Fibroblast of the aortic adventitia (primary cell): ENCODE measurements around the gene ZKSCAN8. TPM values are rescaled to one million over a fixed set of nuclear protein-coding genes. Genes with fewer than 3 reads are reported as not detected.

Experiments used
- DNase-seq: peaks from one replicate; pipeline ENCODE4 v3.0.0-alpha.2; 2010; ENCODE audit warnings: low read depth
- H3K4me3 ChIP-seq: 2 replicates; pipeline ENCODE4 v1.5.1; 2011; ENCODE audit warnings: low read depth, mild to moderate bottlenecking, control low read depth, low read length, moderate library complexity
- total RNA-seq: library from RNA; depleted of rRNA; stranded (reverse); fragments of >200 nt; gene quantifications from 2 replicates; pipeline ENCODE4 v1.2.3, GENCODE V29; 2012; ENCODE audit warnings: low replicate concordance
- TF ChIP-seq, protein P1 (sequence below): IDR thresholded peaks from 2 replicates; pipeline ENCODE4 v1.5.1; 2011; ENCODE audit warnings: mild to moderate bottlenecking, low read length, control low read depth, inconsistent platforms; ENCODE audit not compliant: insufficient read depth

Gene ZKSCAN8
- total RNA-seq, 1 donor, result 21.2 TPM

DNA sequence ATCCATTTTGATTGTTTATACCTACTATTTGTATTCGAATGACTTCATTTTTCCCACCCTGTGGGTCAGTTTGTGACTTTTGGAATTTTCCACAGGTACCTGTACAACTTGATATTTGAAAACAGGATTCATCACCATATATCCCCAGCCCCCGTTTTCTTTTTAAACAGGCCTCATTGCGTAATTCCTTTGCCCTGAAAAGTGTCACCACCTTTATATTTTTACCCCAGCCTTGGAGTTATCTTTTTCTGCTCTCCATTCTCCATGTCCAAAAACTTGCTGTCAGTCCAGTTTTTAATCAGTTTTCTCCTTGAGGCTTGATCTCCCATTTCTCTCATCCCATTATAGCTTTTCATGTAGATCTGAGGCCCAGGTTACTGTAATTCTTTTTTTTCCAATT, 16.6 kb downstream of the ZKSCAN8 start:
- no peak overlapping the region for H3K4me3 ChIP-seq
- TF ChIP-seq, protein P1, sequence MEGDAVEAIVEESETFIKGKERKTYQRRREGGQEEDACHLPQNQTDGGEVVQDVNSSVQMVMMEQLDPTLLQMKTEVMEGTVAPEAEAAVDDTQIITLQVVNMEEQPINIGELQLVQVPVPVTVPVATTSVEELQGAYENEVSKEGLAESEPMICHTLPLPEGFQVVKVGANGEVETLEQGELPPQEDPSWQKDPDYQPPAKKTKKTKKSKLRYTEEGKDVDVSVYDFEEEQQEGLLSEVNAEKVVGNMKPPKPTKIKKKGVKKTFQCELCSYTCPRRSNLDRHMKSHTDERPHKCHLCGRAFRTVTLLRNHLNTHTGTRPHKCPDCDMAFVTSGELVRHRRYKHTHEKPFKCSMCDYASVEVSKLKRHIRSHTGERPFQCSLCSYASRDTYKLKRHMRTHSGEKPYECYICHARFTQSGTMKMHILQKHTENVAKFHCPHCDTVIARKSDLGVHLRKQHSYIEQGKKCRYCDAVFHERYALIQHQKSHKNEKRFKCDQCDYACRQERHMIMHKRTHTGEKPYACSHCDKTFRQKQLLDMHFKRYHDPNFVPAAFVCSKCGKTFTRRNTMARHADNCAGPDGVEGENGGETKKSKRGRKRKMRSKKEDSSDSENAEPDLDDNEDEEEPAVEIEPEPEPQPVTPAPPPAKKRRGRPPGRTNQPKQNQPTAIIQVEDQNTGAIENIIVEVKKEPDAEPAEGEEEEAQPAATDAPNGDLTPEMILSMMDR, result no peak
- no peak for DNase-seq

DNA sequence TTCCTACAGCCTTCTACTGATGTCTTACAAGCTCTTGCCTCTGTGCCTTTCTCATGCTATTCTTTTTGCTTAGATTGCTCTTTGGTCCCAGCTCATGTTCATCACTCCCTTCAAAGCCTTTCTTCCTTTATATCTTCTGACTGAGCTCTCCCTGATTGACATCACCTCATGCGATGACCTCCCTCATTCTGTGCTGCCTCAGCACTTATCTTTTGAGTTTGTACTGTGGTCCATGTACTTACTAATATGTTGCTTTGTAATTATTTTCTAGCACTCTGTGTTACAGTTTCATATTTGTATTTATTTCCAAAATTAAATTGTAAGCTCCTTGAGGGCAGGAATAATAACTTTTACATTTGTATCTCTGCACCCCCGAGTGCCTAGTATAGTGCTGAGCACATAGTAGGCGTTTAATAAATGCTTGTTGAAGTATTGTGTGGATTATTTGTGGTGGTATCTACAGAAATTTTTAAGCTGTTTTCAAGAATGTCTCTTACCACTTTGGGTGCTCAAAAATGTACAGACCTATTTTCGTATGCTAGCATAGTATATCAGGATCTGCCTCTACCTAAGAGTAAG, 17.4 kb downstream of the ZKSCAN8 start:
- no peak for DNase-seq
- TF ChIP-seq, protein P1, result no peak

DNA sequence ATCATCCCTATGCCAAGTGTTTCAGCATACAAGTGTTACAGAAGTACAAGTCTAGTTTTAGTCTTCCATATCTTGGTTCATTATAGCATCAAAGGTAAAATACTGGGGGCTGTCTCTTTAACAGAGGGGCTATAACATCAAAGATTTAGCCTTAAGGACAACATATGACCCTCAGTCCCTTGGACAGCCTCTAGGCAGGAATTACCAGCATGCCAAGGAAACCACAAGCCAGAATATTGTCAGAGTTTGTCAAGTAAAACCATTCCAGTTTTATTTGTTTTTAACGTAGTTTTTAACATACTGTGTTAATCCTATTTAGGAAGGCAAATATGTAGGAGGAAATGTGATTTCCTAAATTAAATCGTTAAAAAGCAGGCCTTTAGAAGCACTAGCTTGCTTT, 18.6 kb downstream of the ZKSCAN8 start:
- DNase-seq, result no peak
- H3K4me3 ChIP-seq, result no peak overlapping the region
- TF ChIP-seq, protein P1, result no peak

More for the DNA sequence above, 17.4 kb downstream of the ZKSCAN8 start:
- no peak overlapping the region for H3K4me3 ChIP-seq

DNA sequence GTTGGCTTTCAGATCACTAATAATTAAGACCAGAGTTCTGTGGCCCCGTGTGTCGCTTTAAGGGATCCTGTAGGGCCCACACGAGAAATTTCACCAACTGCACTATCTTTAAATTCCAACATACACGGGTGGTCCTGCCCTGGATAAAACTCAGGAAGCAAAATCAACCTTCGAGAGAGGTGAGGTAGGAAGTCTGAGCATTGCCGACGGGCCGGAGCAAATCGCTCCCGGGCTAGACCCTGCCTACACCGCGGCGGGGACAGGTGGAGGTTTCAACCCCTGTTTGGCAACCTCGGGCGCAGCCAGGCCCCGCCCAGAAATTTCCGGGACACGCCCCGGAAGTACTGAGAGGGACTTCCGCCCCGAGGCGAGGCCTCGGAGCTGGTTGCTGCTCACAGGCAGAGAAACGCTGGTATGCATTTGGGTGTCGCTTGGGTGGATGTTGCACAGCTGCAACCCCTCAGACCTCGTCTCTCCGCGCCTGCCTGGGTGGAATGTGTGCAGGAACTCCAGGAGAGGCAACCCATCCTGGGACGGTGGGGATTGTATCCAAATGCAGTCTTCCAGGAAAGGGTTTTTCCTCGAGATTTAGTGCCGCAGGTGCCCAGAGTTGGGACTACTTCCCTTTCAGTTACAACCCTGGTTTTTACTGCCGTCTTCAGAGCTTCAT, 19.9 kb downstream of the ZKSCAN8 start:
- H3K4me3 ChIP-seq, result peak overlapping the region; percentile 72
- DNase-seq, result peak; percentile 59
- TF ChIP-seq, protein P1, result no peak

DNA sequence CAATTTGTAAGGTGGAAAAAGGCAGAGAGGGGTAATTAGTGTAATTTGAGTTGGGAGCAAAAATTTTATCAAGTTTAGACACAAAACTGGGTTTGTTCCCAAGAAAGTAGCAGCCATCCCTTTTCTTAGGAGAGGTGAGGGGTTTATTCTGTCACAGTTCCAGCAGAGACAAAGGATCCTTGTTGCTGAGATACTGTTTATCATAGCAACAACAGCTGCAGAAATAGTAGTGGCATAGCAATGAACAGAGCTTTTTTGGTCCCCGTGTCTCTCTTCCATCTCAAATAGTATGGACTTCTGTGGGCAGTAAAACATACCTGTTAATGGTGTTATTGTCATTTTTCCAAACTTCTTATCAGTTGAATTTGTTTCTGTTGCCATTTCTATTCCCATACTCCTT, 23.9 kb downstream of the ZKSCAN8 start:
- no peak for DNase-seq
- TF ChIP-seq, protein P1, result no peak
- H3K4me3 ChIP-seq, result no peak overlapping the region

DNA sequence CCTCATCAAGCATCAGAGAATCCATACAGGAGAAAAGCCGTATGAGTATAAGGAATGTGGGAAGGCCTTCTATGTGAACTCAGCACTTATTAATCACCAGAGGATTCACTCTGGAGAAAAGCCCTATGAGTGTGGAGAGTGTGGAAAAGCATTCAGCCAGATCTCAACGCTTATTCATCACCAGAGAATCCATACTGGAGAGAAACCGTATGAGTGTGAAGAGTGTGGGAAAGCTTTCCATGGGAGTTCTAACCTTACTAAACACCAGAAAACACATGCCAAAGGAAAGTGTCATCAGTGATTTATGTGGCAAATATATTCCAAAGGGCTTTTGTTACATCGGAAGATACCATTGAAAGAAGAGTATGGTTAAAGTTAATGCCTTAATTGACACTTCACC, 25.4 kb downstream of the ZKSCAN8 start:
- TF ChIP-seq, protein P1, result no peak
- peak; percentile 66 for DNase-seq
- H3K4me3 ChIP-seq, result no peak overlapping the region
